UCSD-AML1 (cell line): ENCODE data around the gene GOLGA6L4.
"Not testable (repeated sequence)": the region's sequence is repeated elsewhere in the genome, so short reads cannot be mapped to it uniquely, and the experiment has no call there.

ENCODE experiments used
- DNase-seq: peaks from one replicate; lab custom pipeline; 2025; ENCODE audit not compliant: unreplicated experiment; lab: John Stamatoyannopoulos, UW

The GOLGA6L4 gene

DNA sequence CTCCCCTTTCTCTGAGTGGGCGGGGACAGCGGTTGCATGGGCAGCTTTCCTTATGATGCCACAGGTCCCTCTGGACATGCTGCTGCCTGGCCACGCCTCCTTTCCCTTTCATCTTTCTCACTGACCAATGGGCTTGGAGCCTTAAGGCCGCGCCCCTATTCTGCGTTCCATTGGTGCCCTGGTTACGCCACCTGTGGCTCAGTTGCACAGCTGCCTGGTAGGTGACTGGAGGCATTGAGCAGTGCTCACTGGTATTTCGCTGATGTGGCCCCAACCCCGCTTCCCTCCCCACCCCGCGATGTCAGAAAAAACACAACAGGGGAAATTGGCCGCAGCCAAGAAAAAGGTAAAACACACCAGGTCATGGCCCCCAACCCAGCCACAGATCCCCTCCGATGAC lies at the start of gene GOLGA6L4:
GOLGA6L4 (plus strand) TSS at position 201 of the 400 bp plus-strand sequence; CDS start at position 263, 62 bp downstream.
- DNase-seq = not testable (repeated sequence)

GRCh38 chr15:84192982-84193381 lies 42.6 kb upstream of the GOLGA6L4 start:
- DNase-seq = not testable (repeated sequence)

- not testable (repeated sequence) for DNase-seq
Observed at GRCh38 chr15:84195603-84196002, 40.0 kb upstream of the GOLGA6L4 start.

DNA sequence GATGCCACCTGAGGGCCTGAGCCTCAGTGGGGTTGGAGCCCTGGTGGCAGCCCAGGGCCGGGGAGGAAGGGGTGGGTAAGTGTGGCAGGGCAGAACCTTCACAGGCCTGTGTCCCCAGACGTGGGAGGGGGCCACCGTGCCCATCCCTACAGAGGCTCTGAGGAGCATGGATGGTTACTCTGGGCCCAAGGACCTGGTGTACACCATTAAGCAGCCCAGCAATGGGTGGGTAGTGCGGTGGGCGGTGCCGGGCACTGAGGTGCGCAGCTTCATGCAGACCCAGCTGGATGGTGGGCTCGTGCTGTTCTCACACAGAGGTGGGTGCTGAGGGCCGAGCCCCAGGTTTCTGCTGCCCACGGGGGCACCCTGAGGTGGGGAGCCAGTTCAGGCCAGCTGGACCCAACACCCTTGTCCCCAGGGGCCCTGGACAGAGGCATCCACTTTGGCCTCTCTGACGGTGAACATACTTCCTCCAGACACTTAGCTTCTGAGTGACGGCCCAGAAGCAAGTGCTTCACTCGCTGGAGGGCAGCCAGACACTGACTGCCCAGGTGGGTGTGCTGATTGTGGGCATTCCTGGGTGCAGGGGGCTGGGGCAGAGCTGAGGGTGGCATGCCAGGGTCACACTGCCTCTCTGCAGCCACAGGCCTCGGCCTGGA lies 38.9 kb upstream of the GOLGA6L4 start:
- DNase-seq = not testable (repeated sequence)

DNA sequence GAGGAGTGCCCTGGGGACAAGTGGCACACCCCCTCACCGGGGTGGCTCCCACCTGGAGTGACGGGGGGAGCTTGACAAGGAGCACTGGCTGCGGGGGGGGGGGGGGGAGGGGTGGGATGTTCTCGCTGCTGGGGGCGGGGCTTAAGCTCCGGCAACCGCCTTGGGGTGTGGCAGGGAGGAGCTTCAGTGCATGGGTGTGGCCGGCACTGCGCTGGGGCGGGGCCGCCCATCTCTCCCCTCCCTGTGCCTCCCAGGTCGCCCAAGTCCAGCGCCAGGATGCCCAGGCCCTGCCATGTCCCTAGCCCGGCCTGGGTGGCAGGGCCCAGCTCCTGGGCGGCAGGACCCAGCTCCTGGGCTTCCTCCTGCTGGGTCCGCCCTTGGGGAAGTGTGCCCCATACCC lies 35.7 kb upstream of the GOLGA6L4 start:
- not testable (repeated sequence) for DNase-seq

DNA sequence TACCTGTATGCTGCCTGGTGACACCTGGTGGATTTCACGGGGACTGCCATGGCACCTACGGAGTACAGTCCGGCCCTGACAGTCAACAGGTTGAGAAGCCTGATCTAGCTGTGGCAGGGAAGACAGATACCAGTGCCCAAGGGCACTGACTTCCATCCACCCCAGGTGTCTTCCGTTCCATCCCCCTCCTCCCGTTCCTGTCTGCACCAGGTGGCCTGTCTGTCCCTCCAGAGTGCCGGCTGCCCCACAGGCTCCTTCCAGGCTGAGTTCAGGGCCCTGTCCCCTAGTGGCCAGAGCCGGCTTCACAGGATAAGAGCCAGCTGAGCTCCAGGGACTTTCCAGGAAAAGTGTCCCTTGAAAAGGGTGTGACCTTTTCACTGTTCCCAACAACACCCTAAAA lies 10.9 kb downstream of the GOLGA6L4 start:
- not testable (repeated sequence) for DNase-seq
